Testis (tissue), 3 donors: ENCODE data around the gene SH3BP2. TPM values are rescaled to one million over a fixed set of nuclear protein-coding genes. Genes with fewer than 3 reads are reported as not detected.

Source experiments
- DNase-seq: peaks from one replicate; pipeline ENCODE4 v3.0.0-alpha.2; 2019
- H3K27ac ChIP-seq, 2 donors: fragments of 200-600 bp; sonication (generic); one replicate each; pipeline ENCODE4 v1.5.1; 2019
- H3K27me3 ChIP-seq: fragments of 200-600 bp; sonication (generic); one replicate; pipeline ENCODE4 v1.5.1; 2019
- H3K36me3 ChIP-seq: fragments of 200-600 bp; sonication (generic); one replicate; pipeline ENCODE4 v1.5.1; 2017; ENCODE audit warnings: low read depth; ENCODE audit errors: missing control alignments
- H3K4me1 ChIP-seq: fragments of 200-600 bp; sonication (generic); one replicate; pipeline ENCODE4 v1.5.1; 2019
- H3K4me3 ChIP-seq, 2 donors: fragments of 200-600 bp; sonication (generic); one replicate each; pipeline ENCODE4 v1.5.1; 2017 to 2019
- H3K9me3 ChIP-seq: fragments of 200-600 bp; sonication (generic); one replicate; pipeline ENCODE4 v1.5.1; 2017
- CTCF ChIP-seq, 3 experiments: fragments of 450-650 bp in 2 of 3; fragments of 200-600 bp in 1 of 3; sonication (generic) in 1 of 3; IDR thresholded peaks; one replicate each; pipeline ENCODE4 v1.5.1; 2016 to 2019; ENCODE audit warnings: antibody characterized with exemption in 3 of 3, mild to moderate bottlenecking in 2 of 3, moderate library complexity in 1 of 3
- POLR2A ChIP-seq: fragments of 450-650 bp; IDR thresholded peaks from one replicate; pipeline ENCODE4 v1.6.1; 2017; ENCODE audit warnings: antibody characterized with exemption, mild to moderate bottlenecking, moderate library complexity
- WGBS, 2 donors: methylation state at CpG; one replicate each; pipeline ENCODE4 v1.1.5; 2018; 5-methylcytosine and 5-hydroxymethylcytosine counted together
- intact Hi-C: fragments of 100-400 bp; cut with DNase I; formaldehyde crosslinking; loops from one replicate; pipeline ENCODE4 v1.15.1; 2023; ENCODE audit warnings: low total_unique reads
- polyA plus RNA-seq: library from polyadenylated mRNA; stranded (reverse); fragments of 350-450 nt; fragmentation: Illumina TruSeq; extraction: RNeasy Lipid Tissue Mini Kit (QIAGEN cat#74804); gene quantifications from one replicate; pipeline ENCODE4 v1.2.3, GENCODE V29; 2014; ENCODE audit warnings: low read depth, low replicate concordance; ENCODE audit not compliant: insufficient read depth
- total RNA-seq, 2 donors: library from RNA; depleted of rRNA; stranded (reverse); fragments of >200 nt; gene quantifications; one replicate each; pipeline ENCODE4 v1.2.3, GENCODE V29; 2016

SH3BP2 gene
- total and polyA plus RNA-seq, 3 donors from 2014 or later, result 26.6 to 47.3 (median 45.0) TPM

GRCh38 chr4:2817137-2817536 is 24.3 kb downstream of the SH3BP2 start:
- Histone ChIP-seq H3K27ac (no peak overlapping the region), H3K4me3 (peak overlapping the region in 1 of 2 donors; percentile 53)

GRCh38 chr4:2817701-2818350 is 24.9 kb downstream of the SH3BP2 start:
- peak overlapping the region; percentile 46 to 59 for H3K4me3 ChIP-seq
- no peaks in the 10 kb centered on the region for H3K9me3 ChIP-seq
- no peak for DNase-seq
- no peaks in the 10 kb centered on the region for H3K36me3 ChIP-seq
- intact Hi-C loops, result no loop called here
- TF ChIP-seq POLR2A (no peak), CTCF (IDR thresholded peaks at IDR 0.05) (no peak)
- no peak overlapping the region for H3K27ac ChIP-seq
- no peaks in the 10 kb centered on the region for H3K27me3 ChIP-seq
- 15 to 23% methylated on average over 14 to 56 of the region's 65 CpGs for WGBS, 2 donors
- peaks cover 10% of the 10 kb centered on the region for H3K4me1 ChIP-seq

More at GRCh38 chr4:2817137-2817536, 24.3 kb downstream of the SH3BP2 start:
- DNase-seq, result no peak
- no peaks in the 10 kb centered on the region for H3K9me3 ChIP-seq
- H3K27me3 ChIP-seq, result no peaks in the 10 kb centered on the region
- no peaks in the 10 kb centered on the region for H3K36me3 ChIP-seq
- intact Hi-C loops, result no loop called here
- peaks cover 17% of the 10 kb centered on the region for H3K4me1 ChIP-seq
- TF ChIP-seq POLR2A (no peak), CTCF (IDR thresholded peaks at IDR 0.05) (no peak)
- 63 to 74% methylated on average over 4 of the region's 4 CpGs for WGBS, 2 donors

GRCh38 chr4:2818351-2818939 is 25.6 kb downstream of the SH3BP2 start:
- Histone ChIP-seq H3K27ac (peak overlapping the region; percentile 19 to 64), H3K9me3 (no peaks in the 10 kb centered on the region), H3K27me3 (no peaks in the 10 kb centered on the region), H3K4me1 (peaks cover 10% of the 10 kb centered on the region), H3K36me3 (no peaks in the 10 kb centered on the region), H3K4me3 (peak overlapping the region; percentile 46 to 59)
- 1 to 3% methylated on average over 27 to 51 of the region's 54 CpGs for WGBS, 2 donors
- no peak for DNase-seq
- intact Hi-C loops, result no loop called here
- TF ChIP-seq POLR2A, result no peak
- TF ChIP-seq CTCF (IDR thresholded peaks at IDR 0.05), result no peak

- 77 to 87% methylated on average over 4 to 5 of the region's 5 CpGs for WGBS, 2 donors
- Histone ChIP-seq H3K4me1 (peaks cover 10% of the 10 kb centered on the region), H3K36me3 (no peaks in the 10 kb centered on the region), H3K4me3 (no peak overlapping the region), H3K27me3 (no peaks in the 10 kb centered on the region), H3K27ac (no peak overlapping the region), H3K9me3 (no peaks in the 10 kb centered on the region)
- TF ChIP-seq POLR2A, result no peak
- no peak for TF ChIP-seq CTCF (IDR thresholded peaks at IDR 0.05)
- DNase-seq, result no peak
- intact Hi-C loops, result no loop called here
Measured at GRCh38 chr4:2819244-2820215, 26.6 kb downstream of the SH3BP2 start.
